Upper lobe of left lung (tissue), 4 donors: ENCODE measurements around the gene SMAD7.

Experiments
- CTCF ChIP-seq, 6 experiments: fragments of 450-650 bp in 4 of 6; fragments of 200-600 bp in 2 of 6; sonication (generic) in 2 of 6; IDR thresholded peaks; one replicate each; pipeline ENCODE4 v1.5.1; 2016 to 2019; ENCODE audit warnings: antibody characterized with exemption in 6 of 6
- EP300 ChIP-seq, 4 donors: sonication (generic); formaldehyde crosslinking; IDR thresholded peaks; one replicate each; pipeline ENCODE4 v1.5.1; 2017; ENCODE audit warnings: antibody characterized with exemption in 4 of 4, control low read depth in 2 of 4
- POLR2A ChIP-seq, 4 donors: fragments of 450-650 bp; IDR thresholded peaks; one replicate each; pipeline ENCODE4 v1.5.1; 2016 to 2017; ENCODE audit warnings: antibody characterized with exemption in 4 of 4, mild to moderate bottlenecking in 2 of 4
- POLR2AphosphoS5 ChIP-seq, 2 donors: sonication (generic); formaldehyde crosslinking; IDR thresholded peaks; one replicate each; pipeline ENCODE4 v1.5.1; 2017; ENCODE audit warnings: antibody characterized with exemption in 2 of 2

- no peak for TF ChIP-seq CTCF (IDR thresholded peaks at IDR 0.05)
- no peak for TF ChIP-seq POLR2A (IDR thresholded peaks at IDR 0.05)
- no peak for TF ChIP-seq EP300 (IDR thresholded peaks at IDR 0.05)
- no peak for TF ChIP-seq POLR2AphosphoS5 (IDR thresholded peaks at IDR 0.05)
Observed at GRCh38 chr18:48996041-48996440, 45.3 kb upstream of the SMAD7 start.
